Duodenal mucosa (tissue), 2 donors: ENCODE data around the gene TNS1.

Experiments used
- H3K27ac ChIP-seq: one replicate; pipeline ENCODE4 v1.7.0; 2013; ENCODE audit warnings: low read depth, low read length
- H3K27me3 ChIP-seq, 2 donors: one replicate each; pipeline ENCODE4 v1.7.0; 2013; ENCODE audit warnings: low read length in 2 of 2, control low read depth in 1 of 2; ENCODE audit not compliant: insufficient read depth in 2 of 2, control insufficient read depth in 1 of 2
- H3K36me3 ChIP-seq, 2 donors: one replicate each; pipeline ENCODE4 v1.7.0; 2013; ENCODE audit warnings: low read length in 2 of 2, control low read depth in 1 of 2; ENCODE audit not compliant: insufficient read depth in 2 of 2, control insufficient read depth in 1 of 2
- H3K4me1 ChIP-seq, 2 donors: one replicate each; pipeline ENCODE4 v1.7.0; 2013; ENCODE audit warnings: low read length in 2 of 2, control low read depth in 1 of 2; ENCODE audit not compliant: insufficient read depth in 2 of 2, control insufficient read depth in 1 of 2
- H3K4me3 ChIP-seq, 2 donors: one replicate each; pipeline ENCODE4 v1.7.0; 2013; ENCODE audit warnings: low read length in 2 of 2, low read depth in 1 of 2
- H3K9ac ChIP-seq, 2 donors: one replicate each; pipeline ENCODE4 v1.7.0; 2013; ENCODE audit warnings: low read length in 2 of 2, low read depth in 1 of 2
- H3K9me3 ChIP-seq, 2 donors: one replicate each; pipeline ENCODE4 v1.7.0; 2013; ENCODE audit warnings: low read length in 2 of 2, control low read depth in 1 of 2; ENCODE audit not compliant: control insufficient read depth in 1 of 2

Gene TNS1

GRCh38 chr2:217751192-217751591, 251.6 kb downstream of the TNS1 start:
- H3K9me3 ChIP-seq, result no peaks in the 10 kb centered on the region
- no peak overlapping the region for H3K9ac ChIP-seq
- H3K27me3 ChIP-seq, result no peaks in the 10 kb centered on the region
- H3K4me1 ChIP-seq, result no peaks in the 10 kb centered on the region
- no peak overlapping the region for H3K4me3 ChIP-seq
- H3K36me3 ChIP-seq, result no peaks in the 10 kb centered on the region
- no peak overlapping the region for H3K27ac ChIP-seq
